ENCODE results near the gene PAM. TPM values are rescaled to one million over a fixed set of nuclear protein-coding genes. Genes with fewer than 3 reads are reported as not detected.

The PAM gene
- total RNA-seq, 1 experiment from 2014 or later: 190 TPM

- ChIA-PET POLR2A (ENCODE audit: low non-redundant PET) (no interaction called here), CTCF (no interaction called here)
- Histone ChIP-seq H3K36me3 (ENCODE audit: insufficient read depth, low read length, poor library complexity, severe bottlenecking) (no peaks in the 10 kb centered on the region), H3K27me3 (replicated peaks; ENCODE audit: insufficient read depth, low read depth, low read length, poor library complexity) (no peaks in the 10 kb centered on the region), H3K27ac (ENCODE audit: low read depth, low read length, poor library complexity, severe bottlenecking) (peak overlapping the region; percentile 7), H3K4me1 (ENCODE audit: insufficient read depth, low read length, poor library complexity, severe bottlenecking) (peaks cover 37% of the 10 kb centered on the region), H3K9me3 (ENCODE audit: low read depth, low read length, poor library complexity, severe bottlenecking) (peaks cover 11% of the 10 kb centered on the region), H3K4me3 (ENCODE audit: low read depth, low read length, poor library complexity, severe bottlenecking) (no peak overlapping the region)
- intact Hi-C loops (cut with micrococcal nuclease; ENCODE audit: unreplicated experiment): loop anchor here (5.0 kb wide), 1 partner anchor 96 kb away; no protein-coding TSS in a partner anchor
- no peak for DNase-seq (ENCODE audit: low spot score)
- BruUV-seq (replicated peaks): no TSS peak
- TF ChIP-seq, protein P1, sequence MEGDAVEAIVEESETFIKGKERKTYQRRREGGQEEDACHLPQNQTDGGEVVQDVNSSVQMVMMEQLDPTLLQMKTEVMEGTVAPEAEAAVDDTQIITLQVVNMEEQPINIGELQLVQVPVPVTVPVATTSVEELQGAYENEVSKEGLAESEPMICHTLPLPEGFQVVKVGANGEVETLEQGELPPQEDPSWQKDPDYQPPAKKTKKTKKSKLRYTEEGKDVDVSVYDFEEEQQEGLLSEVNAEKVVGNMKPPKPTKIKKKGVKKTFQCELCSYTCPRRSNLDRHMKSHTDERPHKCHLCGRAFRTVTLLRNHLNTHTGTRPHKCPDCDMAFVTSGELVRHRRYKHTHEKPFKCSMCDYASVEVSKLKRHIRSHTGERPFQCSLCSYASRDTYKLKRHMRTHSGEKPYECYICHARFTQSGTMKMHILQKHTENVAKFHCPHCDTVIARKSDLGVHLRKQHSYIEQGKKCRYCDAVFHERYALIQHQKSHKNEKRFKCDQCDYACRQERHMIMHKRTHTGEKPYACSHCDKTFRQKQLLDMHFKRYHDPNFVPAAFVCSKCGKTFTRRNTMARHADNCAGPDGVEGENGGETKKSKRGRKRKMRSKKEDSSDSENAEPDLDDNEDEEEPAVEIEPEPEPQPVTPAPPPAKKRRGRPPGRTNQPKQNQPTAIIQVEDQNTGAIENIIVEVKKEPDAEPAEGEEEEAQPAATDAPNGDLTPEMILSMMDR (conservative IDR thresholded peaks at IDR 0.05; ENCODE audit: low read depth, low read length): no peak
- no peak for TF ChIP-seq EZH2 (IDR thresholded peaks at IDR 0.05; ENCODE audit: borderline replicate concordance, low read depth, low read length, poor library complexity, severe bottlenecking)
Observed at GRCh38 chr5:102778478-102778877, 23.4 kb downstream of the PAM start.

DNA sequence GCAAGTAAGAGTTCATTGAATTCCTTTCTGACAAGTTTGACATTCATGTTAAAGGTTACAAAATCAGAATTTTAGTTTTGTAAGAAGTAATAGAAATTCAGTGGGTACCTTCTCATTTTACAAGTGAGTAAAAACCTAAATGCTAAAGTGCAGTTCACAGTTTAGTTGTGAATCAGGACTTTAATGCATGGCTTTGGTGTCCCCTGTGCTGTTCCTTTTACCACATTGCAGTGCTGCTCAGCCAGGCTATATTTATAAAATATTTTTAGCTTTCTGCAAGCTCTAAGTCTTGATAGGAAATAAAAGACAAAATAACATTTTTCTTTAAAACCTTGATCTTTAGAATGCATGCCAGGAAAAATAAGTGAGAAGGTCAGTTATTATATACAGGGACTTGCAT lies 26.3 kb downstream of the PAM start:
- no peak for TF ChIP-seq EZH2 (IDR thresholded peaks at IDR 0.05; ENCODE audit: borderline replicate concordance, low read depth, low read length, poor library complexity, severe bottlenecking)
- TF ChIP-seq, protein P1 (conservative IDR thresholded peaks at IDR 0.05; ENCODE audit: low read depth, low read length): no peak
- intact Hi-C loops (cut with micrococcal nuclease; ENCODE audit: unreplicated experiment): loop anchor here (2.0 to 10.0 kb wide), 3 partner anchors 189 to 353 kb away; no protein-coding TSS in a partner anchor
- BruUV-seq (replicated peaks): no TSS peak
- Histone ChIP-seq H3K4me3 (ENCODE audit: low read depth, low read length, poor library complexity, severe bottlenecking) (no peak overlapping the region), H3K27me3 (replicated peaks; ENCODE audit: insufficient read depth, low read depth, low read length, poor library complexity) (no peaks in the 10 kb centered on the region), H3K27ac (ENCODE audit: low read depth, low read length, poor library complexity, severe bottlenecking) (no peak overlapping the region), H3K36me3 (ENCODE audit: insufficient read depth, low read length, poor library complexity, severe bottlenecking) (peaks cover 3% of the 10 kb centered on the region), H3K9me3 (ENCODE audit: low read depth, low read length, poor library complexity, severe bottlenecking) (peaks cover 5% of the 10 kb centered on the region), H3K4me1 (ENCODE audit: insufficient read depth, low read length, poor library complexity, severe bottlenecking) (peaks cover 37% of the 10 kb centered on the region)
- POLR2A ChIA-PET (ENCODE audit: low non-redundant PET): no interaction called here
- CTCF ChIA-PET: no interaction called here
- no peak for DNase-seq (ENCODE audit: low spot score)

GRCh38 chr5:102781786-102782185 lies 26.7 kb downstream of the PAM start:
- peaks cover 5% of the 10 kb centered on the region for H3K9me3 ChIP-seq (ENCODE audit: low read depth, low read length, poor library complexity, severe bottlenecking)
- ChIA-PET CTCF (no interaction called here), POLR2A (ENCODE audit: low non-redundant PET) (no interaction called here)
- peaks cover 3% of the 10 kb centered on the region for H3K36me3 ChIP-seq (ENCODE audit: insufficient read depth, low read length, poor library complexity, severe bottlenecking)
- TF ChIP-seq, protein P1 (conservative IDR thresholded peaks at IDR 0.05; ENCODE audit: low read depth, low read length): no peak
- no peak for TF ChIP-seq EZH2 (IDR thresholded peaks at IDR 0.05; ENCODE audit: borderline replicate concordance, low read depth, low read length, poor library complexity, severe bottlenecking)
- H3K27me3 ChIP-seq (replicated peaks; ENCODE audit: insufficient read depth, low read depth, low read length, poor library complexity): no peaks in the 10 kb centered on the region
- no peak for DNase-seq (ENCODE audit: low spot score)
- intact Hi-C loops (cut with micrococcal nuclease; ENCODE audit: unreplicated experiment): loop anchor here (2.0 to 10.0 kb wide), 3 partner anchors 189 to 353 kb away; no protein-coding TSS in a partner anchor
- no TSS peak for BruUV-seq (replicated peaks)
- peaks cover 37% of the 10 kb centered on the region for H3K4me1 ChIP-seq (ENCODE audit: insufficient read depth, low read length, poor library complexity, severe bottlenecking)
- no peak overlapping the region for H3K4me3 ChIP-seq (ENCODE audit: low read depth, low read length, poor library complexity, severe bottlenecking)
- H3K27ac ChIP-seq (ENCODE audit: low read depth, low read length, poor library complexity, severe bottlenecking): no peak overlapping the region

All from A673 (cell line).